GM18951 (cell line): ENCODE results near the gene MTARC1.

Experiments used
- POLR2A ChIP-seq: IDR thresholded peaks from 4 replicates; pipeline ENCODE4 v1.6.1; 2011; ENCODE audit warnings: mild to moderate bottlenecking; ENCODE audit not compliant: insufficient read length, insufficient read depth; ENCODE audit errors: extremely low read depth
- in situ Hi-C: fragments of 300-500 bp; cut with MboI; formaldehyde crosslinking; loops from one replicate; pipeline ENCODE4 v1.12.0; 2022; ENCODE audit warnings: low sequenced_read_pairs, mixed read lengths, inconsistent platforms; ENCODE audit not compliant: unreplicated experiment

The MTARC1 gene

GRCh38 chr1:220786337-220787068, at the start of gene MTARC1:
MTARC1 (plus strand) TSS chr1:220786913; CDS start chr1:220786945, 32 bp downstream.
- in situ Hi-C loops = loop anchor here (10.0 kb wide), 1 partner anchor 102 kb away; no protein-coding TSS in a partner anchor
- TF ChIP-seq POLR2A = no peak

- no peak for TF ChIP-seq POLR2A
- in situ Hi-C loops = no loop called here
Measured at GRCh38 chr1:220741349-220741748, 45.4 kb upstream of the MTARC1 start.

DNA sequence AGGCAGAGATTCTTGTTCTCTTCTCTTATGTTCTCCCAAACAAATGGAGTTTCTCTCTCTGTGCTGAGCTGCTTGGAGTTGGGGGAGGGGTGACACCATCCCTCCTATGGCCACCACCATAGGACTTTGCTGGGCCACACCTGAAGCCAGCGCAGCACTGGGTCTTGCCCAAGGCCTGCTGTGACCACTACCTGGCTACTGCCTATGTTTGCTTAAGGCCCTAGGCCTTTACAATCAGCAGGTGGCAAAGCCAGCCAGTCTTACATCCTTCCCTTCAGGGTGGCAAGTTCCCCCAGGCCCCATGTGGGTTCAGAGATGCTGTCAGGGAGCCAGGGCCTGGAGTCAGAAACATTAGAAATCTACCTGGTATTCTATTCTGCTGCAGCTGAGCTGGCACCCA, 44.9 kb upstream of the MTARC1 start:
- no peak for TF ChIP-seq POLR2A
- in situ Hi-C loops = no loop called here

DNA sequence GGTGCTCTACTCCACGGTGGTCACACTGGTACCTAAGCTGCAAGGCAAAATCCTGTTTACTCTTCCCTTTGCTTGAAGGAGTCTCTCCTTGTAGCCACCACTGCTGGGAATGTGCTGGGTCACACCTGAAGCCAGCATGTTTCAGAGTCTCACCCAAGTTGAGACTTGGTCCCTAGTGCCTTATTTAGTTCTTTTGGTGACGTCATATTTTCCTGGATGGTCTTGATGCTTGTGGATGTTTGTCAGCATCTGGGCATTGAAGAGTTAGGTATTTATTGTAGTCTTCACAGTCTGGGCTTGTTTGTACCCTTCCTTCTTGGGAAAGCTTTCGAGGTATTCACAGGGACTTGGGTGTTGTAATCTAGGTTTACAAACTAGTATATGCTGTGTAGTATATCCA, 44.2 kb upstream of the MTARC1 start:
- in situ Hi-C loops = no loop called here
- no peak for TF ChIP-seq POLR2A

DNA sequence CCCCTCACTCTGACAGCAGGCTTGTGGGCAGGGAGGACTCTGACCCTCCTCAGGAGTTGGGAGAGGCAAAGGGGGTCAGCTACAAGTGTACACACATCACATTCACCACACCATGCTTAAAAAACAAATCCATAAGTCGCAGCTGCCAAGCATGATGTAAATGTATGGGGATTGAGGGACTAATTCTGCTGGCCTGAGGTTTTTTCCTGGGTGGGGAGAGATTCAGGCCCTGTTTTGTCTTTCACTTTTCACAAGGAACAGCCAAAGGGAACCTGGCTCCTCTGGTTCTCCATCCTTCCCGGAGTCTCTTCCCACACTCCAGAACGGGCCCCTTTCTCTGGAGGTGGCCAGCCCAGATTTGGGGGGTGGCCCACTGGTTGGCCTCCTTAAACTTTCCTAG, 39.9 kb upstream of the MTARC1 start:
- in situ Hi-C loops = no loop called here
- TF ChIP-seq POLR2A = no peak

DNA sequence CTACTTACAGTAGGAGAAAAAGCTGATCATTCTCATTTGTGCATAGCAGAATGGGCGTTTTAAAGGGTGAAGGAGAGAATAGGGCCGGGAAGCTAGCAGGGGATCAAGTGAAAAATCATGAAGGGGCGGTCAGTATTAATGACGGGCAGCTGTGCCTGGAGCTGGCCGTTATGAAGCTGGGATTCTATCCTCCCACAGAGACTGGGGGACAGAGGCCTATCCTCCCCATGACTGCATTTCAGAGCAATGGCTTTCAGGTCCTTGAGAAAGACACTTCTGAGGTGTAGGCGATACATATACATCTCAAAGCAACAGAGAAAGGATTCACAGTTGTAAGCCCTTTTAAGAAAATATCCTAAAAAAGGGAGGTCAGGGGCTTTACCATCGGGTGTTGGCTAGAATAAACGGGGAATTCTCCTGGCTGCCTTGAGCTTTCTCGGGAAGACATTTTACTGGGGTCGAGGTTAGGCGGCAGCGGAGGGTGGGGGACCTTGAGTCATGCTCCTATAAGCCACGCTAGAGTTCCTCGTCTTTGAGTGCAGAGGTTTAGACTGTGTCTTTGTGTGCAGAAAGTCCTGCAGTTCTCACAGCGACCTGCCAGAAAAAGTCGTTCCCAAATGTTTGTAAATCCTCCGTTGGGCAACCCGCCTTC, 39.1 kb upstream of the MTARC1 start:
- in situ Hi-C loops = no loop called here
- no peak for TF ChIP-seq POLR2A

DNA sequence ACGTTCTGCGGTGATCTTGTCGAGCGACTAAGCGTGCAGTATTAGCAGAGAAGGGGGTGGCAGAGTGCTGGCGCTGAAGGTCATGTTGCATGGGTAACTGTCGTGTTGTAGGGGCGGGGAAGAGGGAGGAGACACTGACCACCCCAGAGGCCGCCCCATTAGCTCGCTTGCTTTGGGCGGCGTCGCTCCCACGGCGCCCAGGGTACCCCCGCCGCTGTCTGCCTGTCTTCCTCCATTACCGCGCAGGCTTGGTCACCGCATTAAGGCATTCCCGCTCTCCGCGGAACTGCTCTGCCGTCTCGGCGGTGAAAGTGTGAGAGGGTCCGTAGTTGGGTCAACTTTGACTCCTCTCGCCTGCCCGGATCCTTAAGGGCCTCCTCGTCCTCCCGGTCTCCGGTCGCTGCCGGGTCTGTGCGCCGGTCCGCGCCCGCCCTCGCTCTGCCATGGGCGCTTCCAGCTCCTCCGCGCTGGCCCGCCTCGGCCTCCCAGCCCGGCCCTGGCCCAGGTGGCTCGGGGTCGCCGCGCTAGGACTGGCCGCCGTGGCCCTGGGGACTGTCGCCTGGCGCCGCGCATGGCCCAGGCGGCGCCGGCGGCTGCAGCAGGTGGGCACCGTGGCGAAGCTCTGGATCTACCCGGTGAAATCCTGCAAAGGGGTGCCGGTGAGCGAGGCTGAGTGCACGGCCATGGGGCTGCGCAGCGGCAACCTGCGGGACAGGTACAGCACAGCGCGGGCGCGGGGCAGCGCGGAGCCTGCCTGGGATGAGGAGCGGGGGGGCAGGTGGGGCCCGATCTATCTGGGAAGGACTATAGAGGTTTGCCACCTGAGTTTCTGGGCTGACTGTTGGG, 38.4 kb upstream of the MTARC1 start, which contains the start of gene MTARC2:
Gene MTARC2, plus strand, starts transcription at position 234 of the 846 bp plus-strand sequence. Its CDS starts 210 bp downstream, at position 444.
- in situ Hi-C loops = no loop called here

DNA sequence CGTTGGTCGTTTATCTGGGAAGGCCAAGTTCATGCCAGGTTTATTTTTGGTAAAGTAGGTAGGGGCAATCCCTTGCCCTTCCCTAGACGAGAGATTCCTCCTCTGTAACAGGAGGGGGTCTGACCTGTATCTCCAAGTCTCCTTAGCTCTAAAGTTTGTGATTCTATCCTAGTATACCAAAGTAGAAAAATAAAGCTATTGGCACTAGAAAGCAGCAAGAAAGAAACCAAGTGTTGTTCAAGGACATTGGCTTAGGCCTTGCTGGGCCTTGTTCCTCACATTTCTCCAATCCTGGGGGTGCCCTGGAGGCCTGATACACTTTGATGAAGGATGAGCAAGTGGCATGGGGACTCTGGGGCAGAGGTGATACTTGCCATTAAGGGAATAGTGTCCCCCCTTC, 37.8 kb upstream of the MTARC1 start:
- no peak for TF ChIP-seq POLR2A
- in situ Hi-C loops = no loop called here

More for the DNA sequence above, 38.4 kb upstream of the MTARC1 start, which contains the start of gene MTARC2:
- TF ChIP-seq POLR2A = peak; percentile 59

- in situ Hi-C loops = loop anchor here (25.0 kb wide), 1 partner anchor 463 kb away; no protein-coding TSS in a partner anchor
Measured at GRCh38 chr1:220750131-220750515, 36.6 kb upstream of the MTARC1 start.

GRCh38 chr1:220751111-220751510, 35.6 kb upstream of the MTARC1 start:
- in situ Hi-C loops = loop anchor here (25.0 kb wide), 1 partner anchor 464 kb away; no protein-coding TSS in a partner anchor
- TF ChIP-seq POLR2A = no peak

More at GRCh38 chr1:220750131-220750515, 36.6 kb upstream of the MTARC1 start:
- TF ChIP-seq POLR2A = no peak

GRCh38 chr1:220754212-220754917, 32.3 kb upstream of the MTARC1 start:
- in situ Hi-C loops = loop anchor here (25.0 kb wide), 1 partner anchor 467 kb away; no protein-coding TSS in a partner anchor
- no peak for TF ChIP-seq POLR2A

- in situ Hi-C loops = loop anchor here (25.0 kb wide), 1 partner anchor 468 kb away; no protein-coding TSS in a partner anchor
Measured at GRCh38 chr1:220754918-220755295, 31.8 kb upstream of the MTARC1 start.

More at GRCh38 chr1:220754918-220755295, 31.8 kb upstream of the MTARC1 start:
- no peak for TF ChIP-seq POLR2A
